ENCODE data around the gene SHPK.

DNA sequence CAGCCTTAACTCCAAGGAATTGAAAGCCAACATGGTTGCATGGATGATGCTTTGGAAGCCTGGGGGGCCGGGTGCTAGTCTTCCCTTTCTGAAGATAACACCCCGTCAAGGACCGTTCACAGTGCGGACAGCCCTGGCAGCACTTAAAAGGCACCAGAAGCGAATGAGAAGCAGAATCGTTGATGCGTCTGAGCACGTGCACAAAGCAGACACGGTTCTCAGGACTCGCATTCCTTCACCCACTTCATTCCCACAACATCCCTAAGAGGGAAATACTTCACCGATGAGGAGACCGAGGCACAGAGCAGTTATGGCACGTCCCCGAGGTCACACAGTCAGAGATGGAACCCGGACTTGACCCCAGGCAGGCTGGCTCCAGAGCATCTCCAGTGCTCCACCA is 41.1 kb downstream of the SHPK start:
- TF ChIP-seq EP300 (IDR thresholded peaks at IDR 0.05), result no peak
- TF ChIP-seq, protein P1, sequence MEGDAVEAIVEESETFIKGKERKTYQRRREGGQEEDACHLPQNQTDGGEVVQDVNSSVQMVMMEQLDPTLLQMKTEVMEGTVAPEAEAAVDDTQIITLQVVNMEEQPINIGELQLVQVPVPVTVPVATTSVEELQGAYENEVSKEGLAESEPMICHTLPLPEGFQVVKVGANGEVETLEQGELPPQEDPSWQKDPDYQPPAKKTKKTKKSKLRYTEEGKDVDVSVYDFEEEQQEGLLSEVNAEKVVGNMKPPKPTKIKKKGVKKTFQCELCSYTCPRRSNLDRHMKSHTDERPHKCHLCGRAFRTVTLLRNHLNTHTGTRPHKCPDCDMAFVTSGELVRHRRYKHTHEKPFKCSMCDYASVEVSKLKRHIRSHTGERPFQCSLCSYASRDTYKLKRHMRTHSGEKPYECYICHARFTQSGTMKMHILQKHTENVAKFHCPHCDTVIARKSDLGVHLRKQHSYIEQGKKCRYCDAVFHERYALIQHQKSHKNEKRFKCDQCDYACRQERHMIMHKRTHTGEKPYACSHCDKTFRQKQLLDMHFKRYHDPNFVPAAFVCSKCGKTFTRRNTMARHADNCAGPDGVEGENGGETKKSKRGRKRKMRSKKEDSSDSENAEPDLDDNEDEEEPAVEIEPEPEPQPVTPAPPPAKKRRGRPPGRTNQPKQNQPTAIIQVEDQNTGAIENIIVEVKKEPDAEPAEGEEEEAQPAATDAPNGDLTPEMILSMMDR (IDR thresholded peaks at IDR 0.05), result no peak
- TF ChIP-seq POLR2A (IDR thresholded peaks at IDR 0.05), result no peak

Measured in upper lobe of left lung (tissue), 4 donors.